Peyer's patch (tissue), 4 donors: Measurements from ENCODE around the gene BARX2. TPM values are rescaled to one million over a fixed set of nuclear protein-coding genes. Genes with fewer than 3 reads are reported as not detected.

Experiments used
- DNase-seq, 3 donors: peaks; one replicate each; pipeline ENCODE4 v3.0.0-alpha.2; 2017 to 2019
- H3K27ac ChIP-seq, 4 donors: fragments of 200-600 bp; sonication (generic); one replicate each; pipeline ENCODE4 v1.5.1; 2016 to 2019
- H3K27me3 ChIP-seq, 2 donors: fragments of 200-600 bp; sonication (generic); one replicate each; pipeline ENCODE4 v1.5.1; 2019
- H3K36me3 ChIP-seq, 3 donors: fragments of 200-600 bp; sonication (generic); one replicate each; pipeline ENCODE4 v1.5.1; 2016 to 2019
- H3K4me1 ChIP-seq, 4 donors: fragments of 200-600 bp; sonication (generic); one replicate each; pipeline ENCODE4 v1.5.1; 2016 to 2019
- H3K4me3 ChIP-seq, 4 donors: fragments of 200-600 bp; sonication (generic); 1 replicate in 3 of 4; 2 replicates in 1 of 4; pipeline ENCODE4 v1.5.1; 2016 to 2019; ENCODE audit warnings: mild to moderate bottlenecking in 1 of 4
- H3K9me3 ChIP-seq, 4 donors: fragments of 200-600 bp; sonication (generic); one replicate each; pipeline ENCODE4 v1.5.1; 2016 to 2019; ENCODE audit warnings: mild to moderate bottlenecking in 1 of 4
- POLR2A ChIP-seq, 2 donors: fragments of 450-650 bp; IDR thresholded peaks; one replicate each; pipeline ENCODE4 v1.5.1; 2017; ENCODE audit warnings: antibody characterized with exemption in 2 of 2, mild to moderate bottlenecking in 2 of 2, moderate library complexity in 2 of 2
- total RNA-seq, 4 donors: library from RNA; depleted of rRNA; stranded (reverse); fragments of >200 nt; gene quantifications; one replicate each; pipeline ENCODE4 v1.1.0, GENCODE V29; 2016
- TF ChIP-seq, protein P1 (sequence below), 6 experiments: fragments of 450-650 bp in 4 of 6; fragments of 200-600 bp in 2 of 6; sonication (generic) in 1 of 6; IDR thresholded peaks; one replicate each; pipeline ENCODE4 v1.5.1; 2017 to 2019; ENCODE audit warnings: antibody characterized with exemption in 6 of 6, mild to moderate bottlenecking in 3 of 6, moderate library complexity in 1 of 6

The BARX2 gene
- total RNA-seq, 4 donors from 2014 or later = 1.7 to 19.8 (median 15.7) TPM

DNA sequence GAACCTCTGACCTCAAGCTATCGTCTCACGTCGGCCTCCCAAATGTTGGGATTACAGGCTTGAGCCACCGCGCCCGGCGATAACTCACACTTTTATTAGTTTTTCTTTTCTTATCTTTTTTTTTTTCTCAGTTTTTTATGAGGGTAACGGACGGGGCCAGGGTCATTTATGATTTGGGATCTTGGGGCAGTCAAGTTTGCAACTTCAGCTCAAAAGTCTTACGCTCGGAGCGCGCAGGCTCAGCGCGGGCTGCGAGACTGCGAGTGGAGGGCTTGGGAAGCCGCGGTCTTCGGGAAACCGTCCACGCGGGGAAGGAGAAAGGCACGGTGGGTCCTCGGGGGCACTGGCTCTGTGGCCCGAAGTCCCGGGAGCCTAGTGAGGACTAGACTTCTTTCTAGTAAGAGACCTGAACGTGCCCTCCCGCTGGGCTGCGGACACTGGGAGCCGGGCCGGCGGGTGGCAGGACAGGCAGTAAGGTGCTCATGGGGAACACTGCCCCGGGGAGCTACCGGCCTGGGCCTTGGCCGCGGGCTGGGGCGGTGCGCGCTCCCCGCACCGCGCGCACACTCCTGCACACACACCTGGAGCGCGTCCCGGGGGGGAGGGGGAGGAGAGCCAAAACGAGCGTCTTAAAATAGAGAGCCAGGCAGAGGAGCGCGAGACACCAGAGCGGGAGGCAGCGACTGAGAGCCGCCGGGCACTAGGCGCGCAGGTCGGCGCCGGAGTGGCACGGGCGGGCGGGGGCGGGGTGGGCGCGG lies 476 bp upstream of the BARX2 start:
- Histone ChIP-seq H3K36me3 (no peaks in the 10 kb centered on the region), H3K27ac (peak overlapping the region in 3 of 4 donors; percentile 67 to 95 (median 89)), H3K9me3 (no peaks in the 10 kb centered on the region), H3K4me1 (peaks cover 0 to 27% (median 0%) of the 10 kb centered on the region in 4 donors), H3K4me3 (peak overlapping the region in 3 of 4 donors; percentile 34 to 65 (median 63)), H3K27me3 (peaks cover 0 to 11% of the 10 kb centered on the region in 2 donors)
- TF ChIP-seq POLR2A (IDR thresholded peaks at IDR 0.05) = peak; percentile 61 to 70
- TF ChIP-seq, protein P1, sequence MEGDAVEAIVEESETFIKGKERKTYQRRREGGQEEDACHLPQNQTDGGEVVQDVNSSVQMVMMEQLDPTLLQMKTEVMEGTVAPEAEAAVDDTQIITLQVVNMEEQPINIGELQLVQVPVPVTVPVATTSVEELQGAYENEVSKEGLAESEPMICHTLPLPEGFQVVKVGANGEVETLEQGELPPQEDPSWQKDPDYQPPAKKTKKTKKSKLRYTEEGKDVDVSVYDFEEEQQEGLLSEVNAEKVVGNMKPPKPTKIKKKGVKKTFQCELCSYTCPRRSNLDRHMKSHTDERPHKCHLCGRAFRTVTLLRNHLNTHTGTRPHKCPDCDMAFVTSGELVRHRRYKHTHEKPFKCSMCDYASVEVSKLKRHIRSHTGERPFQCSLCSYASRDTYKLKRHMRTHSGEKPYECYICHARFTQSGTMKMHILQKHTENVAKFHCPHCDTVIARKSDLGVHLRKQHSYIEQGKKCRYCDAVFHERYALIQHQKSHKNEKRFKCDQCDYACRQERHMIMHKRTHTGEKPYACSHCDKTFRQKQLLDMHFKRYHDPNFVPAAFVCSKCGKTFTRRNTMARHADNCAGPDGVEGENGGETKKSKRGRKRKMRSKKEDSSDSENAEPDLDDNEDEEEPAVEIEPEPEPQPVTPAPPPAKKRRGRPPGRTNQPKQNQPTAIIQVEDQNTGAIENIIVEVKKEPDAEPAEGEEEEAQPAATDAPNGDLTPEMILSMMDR (IDR thresholded peaks at IDR 0.05) = peak in 2 of 6 experiments; percentile 1 to 13
- peak in 2 of 3 donors; percentile 75 to 86 for DNase-seq

DNA sequence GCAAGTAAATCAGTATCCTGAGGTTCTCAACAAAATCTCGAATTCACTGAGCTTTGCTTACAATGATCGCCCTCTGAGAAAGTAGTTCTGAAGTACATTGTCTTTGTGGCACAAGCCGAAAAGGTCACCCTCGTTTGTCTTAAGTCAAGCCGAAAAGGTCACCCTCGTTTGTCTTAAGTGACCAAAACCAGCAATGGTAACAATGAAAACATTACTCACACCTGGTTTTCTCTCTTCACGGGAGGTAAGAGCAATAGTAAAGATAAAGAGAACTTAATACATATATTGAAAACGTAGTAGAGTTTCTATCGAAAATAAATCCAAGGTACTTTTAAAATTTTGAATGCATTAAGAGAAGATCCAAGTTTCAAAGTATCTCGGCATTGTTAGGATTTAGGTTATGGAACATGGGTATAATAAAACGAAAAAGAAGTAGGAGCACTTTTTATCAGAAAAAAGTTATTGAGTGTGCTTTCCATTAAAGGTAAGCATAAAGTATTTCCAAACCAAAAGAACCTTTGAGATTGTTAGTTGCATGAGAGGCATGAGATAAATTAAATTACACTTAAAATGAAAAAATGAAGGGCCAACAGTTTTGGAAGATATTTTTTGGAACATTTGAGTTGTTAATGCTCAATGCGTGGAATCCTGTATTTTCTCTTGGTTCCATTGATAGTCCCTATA lies 1.2 kb downstream of the BARX2 start:
- H3K27ac ChIP-seq = peak overlapping the region in 3 of 4 donors; percentile 83 to 95 (median 89)

DNA sequence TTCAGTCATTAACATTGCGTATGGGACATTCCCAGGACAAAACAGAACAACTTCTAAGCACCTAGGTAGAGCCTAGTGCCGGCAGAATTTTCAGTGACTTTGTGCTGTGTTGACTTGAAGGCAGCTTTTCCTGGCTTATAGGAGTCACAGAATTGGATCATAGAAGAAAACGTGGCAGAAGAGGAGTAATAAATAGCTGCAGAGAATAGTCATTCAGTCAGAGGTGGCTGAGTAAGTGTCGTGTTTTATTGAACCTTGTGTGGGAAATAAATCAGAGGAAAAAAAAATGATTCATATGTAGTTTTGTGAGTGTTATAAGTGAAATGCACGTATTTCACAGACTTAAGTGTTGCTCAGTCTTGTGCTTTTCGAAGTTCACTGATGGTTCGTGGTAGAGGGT lies 2.1 kb downstream of the BARX2 start:
- peak overlapping the region in 3 of 4 donors; percentile 83 to 95 (median 89) for H3K27ac ChIP-seq
- H3K4me1 ChIP-seq = peaks cover 0 to 27% (median 0%) of the 10 kb centered on the region in 4 donors
- H3K9me3 ChIP-seq = no peaks in the 10 kb centered on the region
- peaks cover 0 to 11% of the 10 kb centered on the region in 2 donors for H3K27me3 ChIP-seq
- DNase-seq = no peak
- no peaks in the 10 kb centered on the region for H3K36me3 ChIP-seq
- peak; percentile 47 to 86 for TF ChIP-seq POLR2A (IDR thresholded peaks at IDR 0.05)
- TF ChIP-seq, protein P1 (IDR thresholded peaks at IDR 0.05) = no peak
- peak overlapping the region in 2 of 4 donors; percentile 63 to 65 for H3K4me3 ChIP-seq

More for the DNA sequence above, 1.2 kb downstream of the BARX2 start:
- H3K27me3 ChIP-seq = peaks cover 0 to 11% of the 10 kb centered on the region in 2 donors
- no peaks in the 10 kb centered on the region for H3K36me3 ChIP-seq
- H3K4me1 ChIP-seq = peaks cover 0 to 27% (median 0%) of the 10 kb centered on the region in 4 donors
- H3K4me3 ChIP-seq = peak overlapping the region in 3 of 4 donors; percentile 34 to 65 (median 63)
- no peaks in the 10 kb centered on the region for H3K9me3 ChIP-seq
- no peak for DNase-seq
- TF ChIP-seq, protein P1 (IDR thresholded peaks at IDR 0.05) = no peak
- TF ChIP-seq POLR2A (IDR thresholded peaks at IDR 0.05) = peak in 1 of 2 donors; percentile 6

DNA sequence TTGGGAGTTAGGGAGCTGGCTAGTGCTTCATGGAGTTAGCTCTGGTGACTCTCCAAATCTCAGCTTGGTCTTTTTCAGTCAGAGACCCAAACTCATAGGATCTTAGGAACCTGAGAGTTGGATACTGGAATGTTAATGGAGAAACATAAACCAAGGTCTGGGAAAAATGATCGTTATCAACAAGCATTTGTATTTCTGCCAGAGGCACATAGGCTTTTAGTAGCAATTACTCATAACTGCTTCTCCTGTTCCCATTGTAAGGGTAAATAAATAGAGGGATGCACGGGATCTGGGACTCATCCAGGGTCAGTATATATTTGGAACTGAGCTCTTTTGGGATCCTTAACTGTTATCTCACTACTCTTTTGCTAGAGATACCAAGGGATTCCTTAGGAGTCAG lies 4.8 kb downstream of the BARX2 start:
- Histone ChIP-seq H3K27ac (no peak overlapping the region), H3K4me1 (peaks cover 0 to 7% (median 0%) of the 10 kb centered on the region in 4 donors), H3K36me3 (no peaks in the 10 kb centered on the region), H3K9me3 (no peaks in the 10 kb centered on the region), H3K27me3 (no peaks in the 10 kb centered on the region), H3K4me3 (no peak overlapping the region)
- TF ChIP-seq POLR2A (IDR thresholded peaks at IDR 0.05) = no peak
- TF ChIP-seq, protein P1 (IDR thresholded peaks at IDR 0.05) = no peak
- no peak for DNase-seq

DNA sequence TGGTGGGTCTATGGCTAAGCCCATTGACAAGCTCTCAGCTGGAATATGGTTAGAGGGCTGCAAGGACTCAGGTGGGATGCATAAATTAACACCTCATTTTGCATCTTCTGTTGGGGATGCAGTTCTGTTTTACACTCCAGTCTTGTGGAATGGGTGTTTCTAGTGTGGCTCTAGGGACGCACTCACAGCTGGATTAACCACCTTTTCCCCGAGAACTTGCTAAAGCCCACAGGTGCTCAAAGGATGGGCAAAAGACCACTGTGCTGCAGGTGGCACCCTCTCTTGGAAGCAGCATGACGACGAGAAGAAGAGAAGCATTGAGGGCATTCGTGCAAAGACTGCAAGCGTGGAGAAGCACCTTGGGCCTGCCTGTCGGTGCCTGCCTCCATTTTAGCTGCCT lies 6.9 kb downstream of the BARX2 start:
- no peak for TF ChIP-seq POLR2A (IDR thresholded peaks at IDR 0.05)
- TF ChIP-seq, protein P1 (IDR thresholded peaks at IDR 0.05) = no peak
- DNase-seq = no peak
- Histone ChIP-seq H3K27ac (no peak overlapping the region), H3K36me3 (no peaks in the 10 kb centered on the region), H3K27me3 (no peaks in the 10 kb centered on the region), H3K9me3 (no peaks in the 10 kb centered on the region), H3K4me3 (no peak overlapping the region), H3K4me1 (peaks cover 0 to 5% (median 0%) of the 10 kb centered on the region in 4 donors)
